T-cell (primary cell): ENCODE measurements around the gene SASS6. TPM values are rescaled to one million over a fixed set of nuclear protein-coding genes. Genes with fewer than 3 reads are reported as not detected.

ENCODE experiments used
- total RNA-seq, 35 experiments: library from RNA in 6 of 35; stranded (reverse) in 6 of 35; fragments of 120-200 nt in 1 of 35; gene quantifications; one replicate each; pipeline versions ENCODE4 v1.2.1 to v1.2.4 and lab custom pipeline; 2013 to 2026

Gene SASS6
- total RNA-seq, 5 donors from 2014 or later (not counting 1 experiment from before 2014, with no cell fraction given): 2.8 to 6.6 (median 4.4) TPM

Other genes with a start within 250 kb of the SASS6 start
- gene SLC35A3, start 162.9 kb downstream of the SASS6 start, total RNA-seq: 10 to 100 TPM; 21.5 to 31.8 (median 24.5) TPM
- 10 to 100 TPM; 15.9 to 36.1 (median 33.0) TPM for gene TRMT13, start 233 bp upstream of the SASS6 start, total RNA-seq
- gene LRRC39, start 45.3 kb upstream of the SASS6 start, total RNA-seq: 1 to 10 TPM; 1.1 to 1.5 (median 1.3) TPM
- gene DBT, start 116.9 kb upstream of the SASS6 start, total RNA-seq: 10 to 100 TPM; 10.9 to 13.3 (median 12.3) TPM
- gene RTCA, start 133.3 kb upstream of the SASS6 start, total RNA-seq: 10 to 100 TPM; 36.0 to 53.6 (median 40.1) TPM
- 100 to 1,000 TPM in 2 of 5 donors, 10 to 100 TPM in 3; 77.1 to 169 (median 91.6) TPM for gene CDC14A, start 219.6 kb upstream of the SASS6 start, total RNA-seq